PC-3 (cell line): Measurements from ENCODE around the gene LRRC10B. TPM values are rescaled to one million over a fixed set of nuclear protein-coding genes. Genes with fewer than 3 reads are reported as not detected.

Source experiments
- ATAC-seq: fragments of 200-7000 bp; cut with Tn5 transposase; 2 replicates; pipeline ENCODE4 v1.9.1; 2020; ENCODE audit warnings: mild to moderate bottlenecking, moderate library complexity
- BruUV-seq: library from RNA; stranded (reverse); fragments of 400-500 nt; replicated peaks from 2 replicates; lab custom pipeline; 2021; lab: Mats Ljungman, UMichigan
- CTCF ChIA-PET: fragments of 300-600 bp; sonication (Branson Sonifier 250); formaldehyde crosslinking; loops from one replicate; lab custom pipeline; 2022; ENCODE audit warnings: antibody characterized with exemption; lab: Charles Lee
- POLR2A ChIA-PET: fragments of 300-600 bp; sonication (Branson Sonifier 250); formaldehyde crosslinking; loops from one replicate; lab custom pipeline; 2022; ENCODE audit warnings: antibody characterized with exemption; ENCODE audit not compliant: unreplicated experiment; lab: Charles Lee
- DNase-seq: peaks from one replicate; pipeline ENCODE4 v3.0.0-alpha.2; 2015
- H2AFZ ChIP-seq: fragments of 300-600 bp; sonication (generic); 2 replicates; pipeline ENCODE4 v1.6.0; 2016; ENCODE audit warnings: antibody characterized with exemption, low read length
- H3F3A ChIP-seq: fragments of 300-600 bp; sonication (generic); one replicate; pipeline ENCODE4 v1.6.0; 2017; ENCODE audit warnings: antibody characterized with exemption, low read length, control low read depth, mild to moderate bottlenecking; ENCODE audit not compliant: unreplicated experiment
- H3K27ac ChIP-seq: fragments of 300-600 bp; sonication (generic); 2 replicates; pipeline ENCODE4 v1.5.1; 2016; ENCODE audit warnings: mild to moderate bottlenecking, low read length
- H3K27me3 ChIP-seq: fragments of 300-600 bp; sonication (generic); 2 replicates; pipeline ENCODE4 v1.6.1; 2016; ENCODE audit warnings: low read length, mixed read lengths
- H3K36me3 ChIP-seq: fragments of 300-600 bp; sonication (generic); 2 replicates; pipeline ENCODE4 v1.6.1; 2016; ENCODE audit warnings: low read depth, mixed run types, low read length, mixed read lengths
- H3K4me1 ChIP-seq: fragments of 300-600 bp; sonication (generic); 2 replicates; pipeline ENCODE4 v1.5.1; 2016; ENCODE audit warnings: low read length; ENCODE audit not compliant: insufficient read depth
- H3K4me2 ChIP-seq: fragments of 300-600 bp; sonication (generic); 2 replicates; pipeline ENCODE4 v1.6.0; 2016; ENCODE audit warnings: low read length
- H3K4me3 ChIP-seq: fragments of 300-600 bp; sonication (generic); 2 replicates; pipeline ENCODE4 v1.5.1; 2016; ENCODE audit warnings: mild to moderate bottlenecking, low read length, mixed read lengths
- H3K79me2 ChIP-seq: fragments of 300-600 bp; sonication (generic); 2 replicates; pipeline ENCODE4 v1.6.1; 2017; ENCODE audit warnings: low read length, mixed read lengths
- H3K9ac ChIP-seq: fragments of 300-600 bp; sonication (generic); 2 replicates; pipeline ENCODE4 v1.6.0; 2016; ENCODE audit warnings: mild to moderate bottlenecking, low read length
- H3K9me2 ChIP-seq: fragments of 300-600 bp; sonication (generic); replicated peaks from 2 replicates; pipeline ENCODE4 v1.6.1; 2016; ENCODE audit warnings: mixed run types, low read length, mixed read lengths
- H3K9me3 ChIP-seq: fragments of 300-600 bp; sonication (generic); 2 replicates; pipeline ENCODE4 v1.6.1; 2016; ENCODE audit warnings: low read length, mixed read lengths
- H4K20me1 ChIP-seq: fragments of 300-600 bp; sonication (generic); 2 replicates; pipeline ENCODE4 v1.6.1; 2016; ENCODE audit warnings: low read length, mixed read lengths
- CTCF ChIP-seq: fragments of 300-600 bp; sonication (generic); conservative IDR thresholded peaks from 2 replicates; pipeline ENCODE4 v1.5.1; 2017; ENCODE audit warnings: antibody characterized with exemption, low read depth, mild to moderate bottlenecking, low read length
- EZH2 ChIP-seq: fragments of 300-600 bp; sonication (generic); IDR thresholded peaks from one replicate; pipeline ENCODE4 v1.6.1; 2017; ENCODE audit warnings: antibody characterized with exemption, mild to moderate bottlenecking, low read length; ENCODE audit not compliant: unreplicated experiment
- EZH2phosphoT487 ChIP-seq: fragments of 300-600 bp; sonication (generic); IDR thresholded peaks from 2 replicates; pipeline ENCODE4 v1.6.1; 2018; ENCODE audit warnings: mild to moderate bottlenecking, antibody characterized with exemption, low read length, borderline replicate concordance
- intact Hi-C: fragments of 100-400 bp; cut with micrococcal nuclease; formaldehyde crosslinking; loops from 2 replicates; pipeline ENCODE4 v1.9.0; 2023
- total RNA-seq: library from RNA; depleted of rRNA; stranded (reverse); fragments of >200 nt; gene quantifications from 2 replicates; pipeline ENCODE4 v1.2.3, GENCODE V29; 2014

LRRC10B gene
- total RNA-seq, 1 experiment from 2014 or later: 0.55 TPM

DNA sequence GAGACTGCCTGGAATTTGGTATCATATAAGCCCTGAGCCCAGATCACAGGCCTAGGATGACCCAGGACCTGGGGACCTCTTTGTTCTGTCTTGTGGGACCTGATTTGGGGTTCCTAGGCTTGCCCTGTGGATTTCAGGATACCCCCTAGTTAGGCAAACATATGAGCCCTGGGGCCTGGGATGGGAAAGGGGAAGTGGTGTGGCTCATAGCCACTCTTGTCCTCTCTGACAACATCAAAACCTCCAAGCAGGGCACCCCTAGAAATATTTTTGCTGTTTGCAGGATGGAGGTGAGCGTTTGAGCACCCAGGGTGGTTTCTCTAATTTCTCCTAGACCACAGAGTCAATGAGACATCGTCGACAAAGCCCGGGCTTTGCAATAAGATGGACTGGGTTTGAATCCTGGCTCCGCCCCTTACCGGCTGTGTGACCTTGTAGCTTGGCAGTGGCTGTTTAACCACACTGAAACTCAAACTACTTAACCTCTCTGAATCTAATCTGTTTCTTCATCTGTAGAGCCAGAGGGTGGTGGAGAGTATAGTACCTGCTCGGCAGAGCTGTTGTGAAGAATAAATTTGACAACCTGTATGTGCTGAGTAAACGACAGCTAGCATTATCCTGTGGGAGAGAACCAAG is 5.3 kb upstream of the LRRC10B start:
- ChIA-PET POLR2A (no interaction called here), CTCF (no interaction called here)
- Histone ChIP-seq H2AFZ (no peak overlapping the region), H3K79me2 (no peaks in the 10 kb centered on the region), H3K9me2 (no peaks in the 10 kb centered on the region), H3F3A (no peaks in the 10 kb centered on the region), H3K36me3 (no peaks in the 10 kb centered on the region), H3K9me3 (no peaks in the 10 kb centered on the region), H4K20me1 (no peaks in the 10 kb centered on the region), H3K9ac (no peak overlapping the region), H3K4me2 (no peak overlapping the region), H3K27ac (no peak overlapping the region), H3K4me3 (no peak overlapping the region), H3K27me3 (peaks cover 11% of the 10 kb centered on the region), H3K4me1 (peaks cover 5% of the 10 kb centered on the region; the same call in 1 of the 2 replicates)
- TF ChIP-seq CTCF: no peak
- TF ChIP-seq EZH2phosphoT487: no peak
- BruUV-seq: no TSS peak
- DNase-seq: no peak
- intact Hi-C loops: no loop called here
- ATAC-seq: no peak

- no peak for DNase-seq
- ATAC-seq: no peak
- Histone ChIP-seq H3K79me2 (no peaks in the 10 kb centered on the region), H3K4me2 (no peak overlapping the region), H3K9ac (no peak overlapping the region), H3K9me3 (no peaks in the 10 kb centered on the region), H2AFZ (no peak overlapping the region), H4K20me1 (no peaks in the 10 kb centered on the region), H3K4me3 (no peak overlapping the region), H3K27ac (no peak overlapping the region), H3F3A (no peaks in the 10 kb centered on the region), H3K27me3 (peaks cover 18% of the 10 kb centered on the region), H3K9me2 (no peaks in the 10 kb centered on the region), H3K36me3 (no peaks in the 10 kb centered on the region), H3K4me1 (peaks cover 9% of the 10 kb centered on the region; the same call in 1 of the 2 replicates)
- BruUV-seq: no TSS peak
- TF ChIP-seq CTCF (no peak), EZH2phosphoT487 (no peak), EZH2 (no peak)
- ChIA-PET POLR2A (no interaction called here), CTCF (no interaction called here)
- intact Hi-C loops: no loop called here
Observed at GRCh38 chr11:61505106-61505505, 3.4 kb upstream of the LRRC10B start.

GRCh38 chr11:61505640-61506155 is 2.9 kb upstream of the LRRC10B start:
- DNase-seq: no peak
- H2AFZ ChIP-seq: no peak overlapping the region
- ATAC-seq: no peak
- peaks cover 9% of the 10 kb centered on the region; the same call in 1 of the 2 replicates for H3K4me1 ChIP-seq
- H3K27ac ChIP-seq: no peak overlapping the region
- no TSS peak for BruUV-seq
- H3K79me2 ChIP-seq: no peaks in the 10 kb centered on the region
- no peaks in the 10 kb centered on the region for H3K36me3 ChIP-seq
- ChIA-PET POLR2A (no interaction called here), CTCF (no interaction called here)
- peaks cover 18% of the 10 kb centered on the region for H3K27me3 ChIP-seq
- H3K9me3 ChIP-seq: no peaks in the 10 kb centered on the region
- no peaks in the 10 kb centered on the region for H3K9me2 ChIP-seq
- no peak overlapping the region for H3K9ac ChIP-seq
- H3F3A ChIP-seq: no peaks in the 10 kb centered on the region
- no peak overlapping the region for H3K4me2 ChIP-seq
- no peak overlapping the region for H3K4me3 ChIP-seq
- intact Hi-C loops: no loop called here
- no peaks in the 10 kb centered on the region for H4K20me1 ChIP-seq
- TF ChIP-seq EZH2 (no peak), EZH2phosphoT487 (no peak), CTCF (no peak)
